ENCODE data around the gene STXBP6.

Gene STXBP6

DNA sequence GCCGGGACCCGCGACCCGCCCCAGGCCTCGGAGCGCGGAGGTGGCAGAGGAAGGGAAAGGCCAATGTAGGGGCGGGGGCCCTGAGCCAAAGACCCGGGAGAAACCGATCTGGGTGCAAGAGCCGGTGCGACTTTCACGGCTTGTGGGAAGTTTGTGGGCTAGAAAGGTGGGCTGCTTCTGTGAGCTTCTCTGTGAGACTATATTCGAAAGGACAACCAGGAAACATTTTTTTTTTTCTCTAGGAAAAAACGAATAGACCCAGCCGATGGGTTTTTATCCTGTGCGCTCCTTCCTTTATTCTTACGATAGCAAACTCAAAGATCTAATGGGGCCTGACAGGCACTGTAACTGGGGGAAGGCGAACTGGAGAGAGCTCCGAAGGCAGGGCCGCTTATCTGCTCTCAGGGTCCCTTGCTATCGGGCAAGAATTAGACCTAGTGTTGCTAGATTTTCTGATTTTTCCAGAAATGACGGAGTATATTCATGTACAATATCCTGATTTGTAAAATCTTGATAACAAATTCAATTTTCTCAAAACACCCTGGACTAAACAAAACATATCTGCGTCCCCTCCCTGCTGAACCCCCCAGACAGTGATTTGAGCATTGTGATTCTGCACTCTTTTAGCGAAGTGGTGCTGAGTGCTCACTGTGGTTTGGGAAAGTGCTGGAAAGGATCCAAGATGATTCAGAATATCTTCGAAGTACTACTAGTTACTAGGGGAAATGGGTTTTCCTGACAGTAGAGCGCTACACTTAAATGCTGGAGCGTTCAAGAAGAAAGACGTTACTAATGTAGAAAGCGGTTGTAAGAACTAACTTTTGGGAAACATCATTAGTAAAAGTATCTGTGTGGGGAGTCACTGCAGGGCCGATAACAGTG is 563 bp upstream of the STXBP6 start:
- DNase-seq, result no peak

DNA sequence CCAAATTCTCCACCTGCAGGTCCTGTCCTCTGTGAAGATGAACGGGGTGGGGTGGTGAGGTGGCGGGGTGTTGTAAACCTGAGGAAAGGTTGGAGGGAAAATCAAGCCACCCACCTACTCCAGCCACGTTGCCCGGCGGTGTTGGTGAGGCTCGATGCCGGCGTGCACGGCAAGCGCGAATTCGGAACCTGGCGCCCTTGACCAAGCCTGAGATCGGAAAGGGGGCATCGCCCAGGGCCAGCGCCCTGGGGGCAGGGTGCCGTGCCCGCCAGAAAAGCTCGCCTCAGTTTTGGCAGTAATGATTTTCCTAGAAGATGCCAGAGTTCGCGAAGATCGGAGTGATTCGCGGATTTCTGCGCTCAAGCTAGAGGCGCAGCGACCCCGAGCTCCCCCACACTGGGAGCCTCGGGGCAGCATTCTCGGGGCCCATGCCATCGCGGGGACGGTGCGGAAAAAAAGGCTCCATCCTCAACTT is 817 bp downstream of the STXBP6 start:
- DNase-seq, result no peak

DNA sequence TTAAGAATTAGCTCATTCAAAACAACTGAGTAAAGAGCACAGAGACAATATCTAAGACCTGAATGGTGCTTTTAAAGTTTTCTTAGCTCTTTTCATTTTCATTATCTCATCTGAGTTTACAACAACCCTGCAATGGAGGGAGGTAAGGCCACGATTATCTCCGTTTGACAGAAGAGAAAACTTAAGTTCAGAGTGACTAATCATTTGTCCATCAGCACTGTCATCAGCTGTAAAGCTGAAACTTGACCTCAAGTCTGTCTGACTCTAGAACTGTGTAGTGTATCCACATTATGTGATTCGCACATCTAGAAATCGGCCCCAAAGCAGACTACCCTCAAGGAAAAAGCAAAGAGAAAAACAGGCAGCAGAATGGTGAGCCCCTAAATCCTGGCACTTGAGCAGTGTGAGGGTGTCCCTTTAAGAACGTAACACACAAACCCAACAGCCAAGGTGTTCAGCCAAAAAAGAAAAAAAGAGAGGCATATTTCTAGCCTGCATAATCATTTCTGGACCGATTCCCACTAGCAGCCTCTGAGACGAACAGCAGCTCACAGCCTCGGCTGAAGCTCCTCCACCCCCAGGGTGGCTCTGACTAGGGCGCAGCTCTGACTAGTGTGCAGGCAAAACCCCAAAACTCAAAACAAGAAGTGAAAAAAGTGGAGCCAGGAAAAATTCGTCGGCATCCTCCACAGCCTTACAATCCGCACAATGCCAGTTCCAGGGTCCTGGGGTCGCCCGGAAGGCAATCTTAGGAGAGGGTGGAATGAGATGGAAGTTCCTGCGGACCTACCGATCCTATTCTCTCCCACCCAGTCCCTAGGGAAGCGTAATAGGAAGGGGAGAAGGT is 1.6 kb downstream of the STXBP6 start:
- DNase-seq, result no peak

DNA sequence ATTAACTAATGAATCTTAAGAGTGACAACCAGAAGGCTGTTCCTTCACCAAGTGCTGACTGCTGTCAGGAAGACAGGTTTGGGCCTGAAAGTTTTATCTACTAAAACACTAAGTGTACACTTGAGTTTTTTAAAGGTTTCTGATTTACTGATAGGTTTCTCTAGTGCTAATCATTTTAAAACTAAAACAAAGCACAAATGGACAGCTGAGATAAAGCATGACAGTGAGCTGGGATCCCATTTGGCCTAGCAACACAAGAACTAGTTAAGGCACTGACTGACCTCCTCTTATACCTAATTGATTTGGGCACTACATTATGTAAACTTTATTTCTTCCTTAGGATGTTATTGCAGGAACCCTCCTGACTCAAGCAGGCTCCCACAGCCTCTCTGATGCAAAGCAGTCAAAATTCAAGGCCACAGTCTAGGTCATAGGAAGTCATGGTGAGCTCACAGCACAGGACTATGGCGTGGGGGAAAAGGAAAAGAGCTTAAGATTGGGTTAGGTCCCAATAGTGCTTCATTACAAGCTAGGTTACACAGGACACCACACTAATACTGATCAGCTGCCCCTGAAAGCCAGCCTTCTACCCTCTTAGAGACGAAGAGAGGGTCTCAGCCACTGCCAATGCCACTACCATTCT is 3.5 kb downstream of the STXBP6 start:
- no peak for DNase-seq

DNA sequence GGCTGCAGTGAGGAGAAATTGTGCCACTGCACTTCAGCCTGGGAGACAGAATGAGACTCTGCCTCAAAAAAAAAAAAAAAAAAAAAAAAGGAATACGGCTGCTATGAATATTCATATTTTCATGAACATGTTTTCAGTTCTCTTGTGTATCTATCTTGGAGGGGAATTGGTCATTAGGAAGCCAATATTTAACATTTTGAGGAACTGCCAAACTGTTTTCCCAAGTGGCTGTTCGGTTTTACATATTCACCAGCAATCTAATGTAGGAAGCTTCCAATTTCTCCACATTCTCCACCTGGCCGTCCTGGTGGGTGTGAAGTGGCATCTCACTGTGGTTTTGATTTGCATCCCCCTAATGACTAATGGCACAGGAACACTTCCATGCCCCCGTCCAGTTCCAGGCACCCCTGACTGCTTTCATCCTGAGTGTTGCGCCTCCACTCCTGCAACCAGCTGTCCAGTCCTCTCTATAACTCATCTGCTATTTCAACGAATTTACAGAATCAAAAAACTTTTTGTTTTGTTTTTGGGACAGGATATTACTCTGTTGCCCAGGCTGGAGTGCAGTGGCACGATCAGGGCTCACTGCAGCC is 5.7 kb downstream of the STXBP6 start:
- no peak for DNase-seq

DNA sequence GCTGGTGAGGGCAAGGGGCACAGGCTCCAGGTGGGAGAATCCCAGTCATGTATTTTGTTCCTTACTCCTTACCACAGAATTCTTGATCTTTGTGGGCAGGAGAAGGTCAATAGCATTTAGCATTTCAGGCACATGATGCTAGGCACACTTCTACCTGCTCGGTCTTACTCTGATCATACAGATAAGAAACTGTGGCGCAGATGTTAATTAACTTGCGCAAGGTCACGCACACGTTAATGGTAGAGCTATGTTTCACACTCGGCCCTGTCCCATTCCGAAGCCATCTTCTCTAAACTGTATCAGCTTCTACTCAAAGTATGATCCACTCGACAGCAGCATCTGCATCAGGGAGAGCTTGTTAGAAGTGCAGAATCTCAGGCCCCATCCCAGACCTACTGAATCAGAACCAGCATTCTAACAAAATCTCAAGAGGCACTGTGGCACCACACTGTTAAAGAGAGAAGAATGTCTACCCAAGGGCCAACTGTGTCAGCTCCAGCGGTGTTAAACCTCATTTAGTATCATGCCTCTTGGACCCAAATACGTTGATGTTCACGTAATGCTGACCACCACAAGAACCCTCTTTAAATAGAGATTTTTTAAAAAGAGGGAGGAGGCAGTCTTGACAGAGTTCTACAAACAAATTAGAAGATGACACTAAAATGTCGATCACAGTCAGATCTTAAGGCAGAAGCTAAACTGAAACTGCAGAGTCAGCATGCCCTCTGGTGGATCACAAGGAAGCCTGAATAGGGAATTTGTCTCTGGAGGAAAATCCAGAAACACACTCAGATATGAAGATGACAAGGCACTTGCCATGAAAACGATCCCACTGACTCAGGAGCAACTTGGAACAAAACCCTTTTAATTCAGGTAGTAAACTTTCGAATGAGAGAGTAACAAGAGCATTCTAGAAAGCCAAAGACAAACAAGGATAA is 7.3 kb downstream of the STXBP6 start:
- DNase-seq, result no peak

DNA sequence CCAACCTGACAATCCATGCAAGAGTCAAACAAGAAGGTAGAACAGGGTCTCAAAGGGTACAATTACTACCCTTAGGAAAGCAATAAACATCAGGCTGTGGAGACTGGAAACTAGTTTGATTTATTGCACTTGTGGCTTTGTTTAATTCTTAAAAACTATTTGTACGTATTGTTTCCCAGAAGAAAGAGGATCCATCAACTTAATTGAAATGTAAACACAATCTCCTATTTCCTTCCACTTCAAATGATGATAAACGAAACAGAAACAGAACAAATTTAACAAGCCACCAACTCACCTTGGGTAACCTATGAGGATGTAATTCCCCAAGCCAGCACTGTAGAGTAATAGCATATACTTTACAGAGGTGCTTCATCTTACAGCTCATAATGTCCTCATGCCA is 8.0 kb downstream of the STXBP6 start:
- no peak for DNase-seq

DNA sequence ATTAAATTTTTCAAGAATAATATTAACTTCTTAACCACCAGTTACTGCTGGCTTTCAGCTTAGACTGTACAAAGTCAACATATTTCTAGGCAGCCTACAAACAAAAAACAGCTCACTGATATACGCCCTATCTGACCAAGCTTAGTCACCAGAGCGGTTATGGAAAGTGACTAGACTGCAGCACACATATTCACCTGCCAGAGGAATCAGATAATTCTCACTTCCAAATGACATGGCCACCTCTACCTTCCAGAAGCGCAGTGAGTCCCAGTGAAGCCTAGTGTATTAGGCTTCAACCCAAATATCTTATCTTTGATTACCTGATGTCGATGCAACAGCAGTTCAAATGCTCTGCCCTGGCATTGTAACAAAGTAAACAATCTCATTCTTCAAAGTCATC is 8.5 kb downstream of the STXBP6 start:
- DNase-seq, result no peak

DNA sequence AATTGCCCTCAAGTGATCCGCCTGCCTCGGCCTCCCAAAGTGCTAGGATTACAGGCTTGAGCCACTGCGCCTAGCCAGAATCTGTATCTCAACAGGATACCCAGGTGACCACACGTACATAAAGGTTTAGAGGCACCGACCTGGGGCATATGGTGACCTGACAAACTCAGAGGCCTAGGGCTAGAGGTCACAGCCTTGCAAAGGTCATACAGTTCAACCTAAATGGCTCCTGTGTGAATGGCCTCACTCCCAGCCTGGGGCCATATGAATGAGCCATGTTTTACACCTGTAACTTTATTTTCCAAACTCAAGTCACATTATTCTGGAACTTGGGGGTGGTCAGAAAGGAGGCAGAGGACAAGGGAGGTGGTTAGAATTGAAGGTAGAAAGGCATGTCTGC is 10.0 kb downstream of the STXBP6 start:
- no peak for DNase-seq

DNA sequence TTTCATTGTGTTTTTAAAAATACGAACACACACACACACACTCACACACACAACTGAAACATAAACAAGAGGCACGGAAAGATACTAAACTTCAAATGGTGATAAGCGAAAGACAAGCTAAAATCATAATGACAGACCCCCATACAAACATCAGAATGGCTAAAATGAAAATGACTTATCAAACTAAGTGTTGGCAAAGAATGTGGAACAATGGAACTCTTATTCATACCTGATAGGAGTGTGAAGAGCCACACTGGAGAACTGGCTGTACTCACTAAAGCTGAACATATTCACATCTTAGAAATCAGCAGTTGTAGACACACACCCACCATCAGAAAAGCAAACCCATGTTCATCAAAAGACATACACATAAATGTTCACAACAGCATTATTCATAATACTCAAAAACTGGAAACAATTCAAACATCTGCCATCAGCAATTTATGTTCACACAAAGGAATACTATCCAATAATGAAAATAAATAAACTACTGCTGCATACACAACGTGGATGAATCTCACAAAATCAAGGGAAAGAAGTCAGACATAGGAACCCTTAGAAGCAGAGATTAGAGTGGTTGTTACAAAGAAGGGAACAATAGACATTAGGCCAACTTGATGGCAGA is 11.8 kb downstream of the STXBP6 start:
- no peak for DNase-seq

DNA sequence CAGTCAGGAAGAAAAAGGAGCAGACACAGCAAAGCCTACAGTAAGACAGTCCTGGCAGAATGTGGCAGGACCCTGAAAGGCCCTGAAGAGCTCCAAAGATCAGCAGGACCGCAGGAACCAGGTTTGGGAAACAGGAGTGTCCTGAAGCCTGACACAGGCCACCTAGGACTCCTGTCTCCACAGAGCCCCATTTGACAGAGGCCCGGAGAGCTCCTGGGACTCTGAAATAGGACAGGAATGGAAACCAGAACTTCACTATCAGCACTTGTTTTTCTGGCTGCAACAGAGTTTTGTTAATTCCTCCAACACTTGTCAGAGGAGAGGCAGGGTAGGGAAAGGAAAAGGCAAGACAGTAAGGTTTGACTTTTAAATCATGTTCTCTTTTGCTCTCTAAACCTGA is 12.9 kb downstream of the STXBP6 start:
- no peak for DNase-seq

DNA sequence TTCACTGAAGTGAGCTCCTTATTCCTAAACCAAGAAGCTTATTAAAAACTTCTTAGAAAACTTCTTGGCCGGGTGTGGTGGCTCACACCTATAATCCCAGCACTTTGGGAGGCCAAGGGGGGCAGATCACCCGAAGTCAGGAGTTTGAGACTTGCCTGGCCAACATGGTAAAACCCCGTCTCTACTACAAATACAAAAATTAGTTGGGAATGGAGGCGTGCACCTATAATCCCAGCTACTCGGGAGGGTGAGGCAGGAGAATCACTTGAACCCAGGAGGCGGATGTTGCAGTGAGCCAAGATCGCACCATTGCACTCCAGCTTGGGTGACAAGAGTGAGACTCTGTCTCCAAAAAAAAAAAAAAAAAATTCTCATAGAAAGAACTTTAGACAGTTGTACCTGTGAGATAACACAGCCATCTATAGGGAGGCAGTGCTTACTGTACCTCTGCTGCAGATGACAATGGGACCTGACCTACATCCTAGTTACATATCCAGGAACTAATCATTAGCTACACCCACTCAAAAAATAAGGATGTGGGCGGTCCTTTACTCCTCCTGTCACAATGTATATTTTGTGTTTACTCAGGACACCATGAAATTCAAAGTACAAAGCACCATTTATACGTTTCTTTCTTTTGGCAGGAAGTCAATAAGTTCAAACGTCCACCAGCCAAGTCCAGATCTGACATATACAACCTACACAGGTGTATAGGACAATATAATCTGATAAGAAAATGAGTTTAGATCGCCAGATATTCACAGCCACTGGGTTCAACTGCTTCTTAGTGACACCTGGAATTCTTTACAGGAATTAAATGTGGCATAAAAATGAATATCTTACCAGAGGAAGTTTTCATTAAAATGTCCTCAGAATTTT is 14.9 kb downstream of the STXBP6 start:
- no peak for DNase-seq

DNA sequence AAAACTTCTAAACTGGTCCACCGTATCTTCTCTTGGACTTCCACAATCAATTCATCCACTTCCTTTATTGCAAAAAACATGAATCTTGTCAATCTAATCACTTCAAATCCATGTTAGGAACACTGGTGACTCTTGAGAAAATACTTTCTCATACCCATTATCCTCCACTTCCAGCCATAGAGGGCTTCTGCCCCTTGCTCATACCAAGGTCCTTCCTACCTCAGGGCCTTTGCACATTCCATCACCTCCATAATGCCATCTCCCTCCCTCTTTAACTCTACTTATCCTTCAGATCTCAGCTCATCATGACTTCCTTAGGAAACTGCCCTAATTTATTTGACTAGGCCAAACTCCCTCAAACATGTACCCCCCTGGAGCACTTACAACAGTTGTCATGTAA is 16.6 kb downstream of the STXBP6 start:
- no peak for DNase-seq

DNA sequence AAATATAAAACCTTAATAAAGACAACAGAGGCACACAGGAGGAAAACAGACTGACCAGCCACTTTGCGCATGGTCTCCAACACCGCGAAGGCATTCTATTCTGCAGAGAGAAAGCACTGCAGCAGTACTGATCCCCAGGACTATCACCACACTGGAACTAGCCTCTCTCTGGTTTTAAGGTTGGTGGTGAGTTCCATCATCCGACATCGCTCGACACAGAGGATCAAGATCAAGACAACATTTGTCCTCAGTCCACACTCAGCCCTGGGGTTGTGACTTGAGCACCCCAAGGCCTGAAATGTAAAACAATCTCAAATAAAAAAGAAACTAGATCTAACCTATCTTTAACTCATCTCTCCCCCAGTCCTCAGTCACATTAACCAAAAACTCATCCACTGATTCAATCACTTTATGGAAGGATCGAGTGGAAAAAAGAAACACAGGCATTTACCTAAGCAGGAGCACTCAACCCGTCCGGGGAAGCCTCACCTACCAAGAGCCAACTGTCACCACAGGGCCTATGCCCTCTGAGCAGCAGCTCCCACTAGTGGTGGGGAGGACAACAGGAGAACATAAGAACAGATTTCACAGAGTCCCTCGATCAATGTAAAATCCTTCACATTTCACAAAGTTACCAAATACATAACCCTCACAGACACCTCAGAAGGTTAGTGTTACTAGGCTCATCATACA is 17.7 kb downstream of the STXBP6 start:
- DNase-seq, result no peak

DNA sequence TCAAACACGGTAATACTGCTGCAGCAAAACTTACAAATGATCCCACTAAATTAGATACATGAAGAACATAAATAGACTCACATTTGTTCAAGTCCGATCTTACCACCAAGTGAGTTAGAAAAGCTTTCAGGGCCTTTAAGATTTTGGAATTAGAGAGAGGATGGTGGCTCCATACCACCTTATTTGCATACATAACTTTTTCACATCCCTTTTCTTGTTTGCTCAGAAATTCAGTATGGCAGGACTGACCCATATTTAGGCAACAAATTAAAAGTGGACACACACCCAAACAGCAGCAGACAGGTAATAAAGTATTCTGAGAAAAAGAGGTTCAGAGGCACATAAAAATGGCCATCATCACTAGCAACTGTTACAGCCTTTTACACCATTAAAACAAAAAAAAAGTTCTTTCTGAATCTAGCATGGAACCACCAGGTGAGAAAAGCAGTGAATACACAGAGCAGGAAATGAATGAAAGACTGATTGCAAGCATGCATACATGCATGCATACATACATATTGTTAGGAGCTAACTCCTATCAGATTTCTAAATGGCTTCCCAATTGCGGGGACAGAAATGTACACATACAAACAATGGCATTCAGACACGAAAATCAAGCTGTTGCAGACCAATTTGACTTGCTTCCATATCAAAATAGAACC is 23.3 kb downstream of the STXBP6 start:
- no peak for DNase-seq

DNA sequence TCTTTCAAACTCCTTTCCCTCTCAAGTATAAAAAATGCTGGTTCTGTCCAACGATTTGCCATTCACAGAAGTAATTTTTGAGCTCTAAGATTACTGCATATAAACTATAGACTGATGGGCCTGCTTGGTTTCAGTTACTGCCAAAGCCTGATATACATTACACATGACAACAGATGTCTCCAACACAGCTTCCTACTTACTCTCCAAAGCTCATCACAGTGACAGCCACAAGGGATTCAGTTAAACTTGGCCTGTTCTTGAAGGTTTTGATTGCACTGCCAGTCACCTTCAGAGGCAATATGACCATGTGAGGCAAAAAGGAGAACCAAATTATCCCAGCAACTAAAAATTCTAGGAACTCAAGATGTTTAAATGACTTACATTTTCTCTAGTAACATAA is 30.1 kb downstream of the STXBP6 start:
- DNase-seq, result no peak

DNA sequence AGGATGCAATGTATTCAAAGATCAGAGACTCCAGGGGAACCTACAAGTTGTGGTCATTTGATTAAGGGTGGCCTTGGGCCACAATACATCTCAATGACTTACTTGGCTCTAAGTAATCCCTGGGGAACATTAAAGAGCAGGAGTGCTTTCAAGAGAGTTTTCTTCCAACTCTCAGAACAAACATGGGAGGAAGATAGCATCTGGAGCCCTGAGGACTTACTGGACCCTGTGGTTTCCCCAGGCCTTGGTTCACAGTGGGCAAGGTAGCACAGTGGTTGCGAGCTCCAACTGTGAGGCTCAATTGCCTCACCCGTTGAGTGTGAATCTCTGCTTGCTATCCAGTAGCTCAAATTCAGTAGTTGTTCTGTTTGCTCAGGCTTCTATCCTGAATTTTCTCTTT is 32.4 kb downstream of the STXBP6 start:
- DNase-seq, result no peak

DNA sequence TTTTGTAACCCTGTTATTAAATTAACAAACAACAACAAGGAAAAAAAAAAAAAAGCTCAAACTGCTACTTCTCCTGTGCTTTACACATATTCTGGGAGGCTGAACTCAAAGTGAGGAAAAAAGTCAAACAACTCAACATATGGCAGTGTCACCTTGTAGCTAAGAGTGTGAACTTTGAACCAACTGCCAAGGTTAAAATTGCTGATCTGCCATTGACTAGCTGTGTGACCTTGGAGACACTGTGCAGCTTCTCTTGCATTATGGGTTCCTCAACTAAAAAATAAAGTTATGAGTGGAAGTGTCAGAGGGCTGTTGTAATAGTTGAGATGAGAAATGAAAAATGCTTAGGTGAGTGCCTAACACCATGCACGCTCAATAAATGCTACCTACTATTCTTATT is 34.2 kb downstream of the STXBP6 start:
- no peak for DNase-seq

DNA sequence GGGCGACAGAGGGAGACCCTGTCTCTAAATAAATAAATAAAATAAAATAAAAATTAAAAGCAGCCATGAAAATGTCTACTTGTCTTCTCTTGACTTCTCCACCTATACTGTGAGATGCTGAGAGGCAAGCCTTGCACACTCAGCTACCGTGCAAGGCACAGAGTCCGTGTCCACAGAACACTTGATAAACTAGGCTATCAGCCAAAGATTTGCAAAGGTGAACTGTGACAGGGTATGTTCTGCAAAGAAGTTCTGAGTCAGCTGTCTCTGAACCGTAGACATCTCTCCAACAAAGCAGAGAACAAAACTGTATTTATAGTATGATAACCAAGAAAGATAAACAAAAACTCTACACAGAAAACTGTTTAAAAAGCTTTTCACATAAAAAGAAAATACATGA is 35.5 kb downstream of the STXBP6 start:
- no peak for DNase-seq

All from GF-D8 (cell line).